22Rv1 (cell line): ENCODE data around the gene PAQR3.

Source experiments
- CTCF ChIP-seq: fragments of 450-650 bp; IDR thresholded peaks from 2 replicates; pipeline ENCODE4 v1.5.1; 2017; ENCODE audit warnings: mild to moderate bottlenecking
- ZFX ChIP-seq: fragments of 450-650 bp; IDR thresholded peaks from 2 replicates; pipeline ENCODE4 v1.6.1; 2017; ENCODE audit warnings: antibody characterized with exemption, borderline replicate concordance

- TF ChIP-seq CTCF (no peak), ZFX (no peak)
Observed at GRCh38 chr4:78878031-78878430, 61.2 kb downstream of the PAQR3 start.
